Endothelial cell of umbilical vein (primary cell): ENCODE data around the gene GANC. TPM values are rescaled to one million over a fixed set of nuclear protein-coding genes. Genes with fewer than 3 reads are reported as not detected.
A peak's percentile ranks its signal among the peaks of the same experiment; 100 is the strongest.

Source experiments
- BruUV-seq: library from RNA; stranded (reverse); fragments of 400-500 nt; replicated peaks from 2 replicates; lab custom pipeline; 2021; lab: Mats Ljungman, UMichigan
- CTCF ChIA-PET: fragments of 300-600, 350-600 bp; sonication (Branson Sonifier 250); formaldehyde crosslinking; loops from one replicate; lab custom pipeline; 2021; ENCODE audit warnings: antibody characterized with exemption, inconsistent platforms; lab: Charles Lee
- POLR2A ChIA-PET: fragments of 300-600, 350-600 bp; sonication (Branson Sonifier 250); formaldehyde crosslinking; loops from one replicate; lab custom pipeline; 2021; ENCODE audit warnings: antibody characterized with exemption, inconsistent platforms; lab: Charles Lee
- DNase-seq: peaks from one replicate; pipeline ENCODE4 v3.0.0-alpha.2; 2011; ENCODE audit warnings: low read depth, low spot score
- FAIRE-seq: peaks from 2 replicates; lab custom pipeline; 2011; peaks lifted over from hg19 to GRCh38; lab: Jason Lieb, UNC
- H2AFZ ChIP-seq: 2 replicates; pipeline ENCODE4 v1.6.0; 2012; ENCODE audit warnings: low read depth, low read length, control low read depth, inconsistent platforms
- H3K27ac ChIP-seq: 2 replicates; pipeline ENCODE4 v1.5.1; 2011; ENCODE audit warnings: low read depth, mild to moderate bottlenecking, control low read depth, low read length, moderate library complexity; ENCODE audit not compliant: insufficient read depth
- H3K27me3 ChIP-seq, 2 experiments: 2 replicates each; pipeline versions ENCODE4 v1.6.0 to v1.6.1; 2011; ENCODE audit warnings: low read length in 2 of 2, mixed read lengths in 1 of 2; ENCODE audit not compliant: control insufficient read depth in 2 of 2, insufficient read depth in 2 of 2
- H3K36me3 ChIP-seq, 2 experiments: 2 replicates in 1 of 2; 3 replicates in 1 of 2; pipeline ENCODE4 v1.5.1; 2011; ENCODE audit warnings: low read length in 2 of 2, mild to moderate bottlenecking in 1 of 2, moderate library complexity in 1 of 2; ENCODE audit not compliant: control insufficient read depth in 2 of 2, insufficient read depth in 2 of 2; ENCODE audit errors: extremely low read depth in 1 of 2
- H3K4me1 ChIP-seq: 3 replicates; pipeline ENCODE4 v1.5.1; 2011; ENCODE audit warnings: mild to moderate bottlenecking, low read length; ENCODE audit not compliant: control insufficient read depth, insufficient read depth; ENCODE audit errors: extremely low read depth
- H3K4me2 ChIP-seq: 2 replicates; pipeline ENCODE4 v1.6.1; 2011; ENCODE audit warnings: low read length, control low read depth, mixed read lengths; ENCODE audit not compliant: insufficient read depth
- H3K4me3 ChIP-seq, 3 experiments: fragments of 200-600 bp in 1 of 3; sonication (generic), shearing (Covaris generic) in 1 of 3; replicated peaks in 1 of 3; 2 replicates each; pipeline ENCODE4 v1.5.1; 2011 to 2016; ENCODE audit warnings: control low read depth in 3 of 3, low read length in 3 of 3, mild to moderate bottlenecking in 2 of 3, inconsistent platforms in 1 of 3, low read depth in 1 of 3, moderate library complexity in 1 of 3; ENCODE audit not compliant: insufficient read depth in 1 of 3
- H3K79me2 ChIP-seq: 2 replicates; pipeline ENCODE4 v1.6.0; 2012; ENCODE audit warnings: low read length, inconsistent platforms; ENCODE audit not compliant: control insufficient read depth, insufficient read depth
- H3K9ac ChIP-seq: replicated peaks from 2 replicates; pipeline ENCODE3; 2011; ENCODE audit warnings: low read length, control low read depth; ENCODE audit not compliant: insufficient read depth; ENCODE audit errors: extremely low read depth
- H3K9me1 ChIP-seq: replicated peaks from 3 replicates; pipeline ENCODE4 v1.6.0; 2011; ENCODE audit warnings: mild to moderate bottlenecking, low read length; ENCODE audit not compliant: control insufficient read depth, insufficient read depth; ENCODE audit errors: extremely low read depth
- H3K9me3 ChIP-seq: replicated peaks from 2 replicates; pipeline ENCODE4 v1.5.1; 2012; ENCODE audit warnings: low read length, inconsistent platforms; ENCODE audit not compliant: control insufficient read depth, insufficient read depth
- H4K20me1 ChIP-seq: replicated peaks from 2 replicates; pipeline ENCODE3; 2011; ENCODE audit warnings: mild to moderate bottlenecking, low read length; ENCODE audit not compliant: control insufficient read depth, insufficient read depth; ENCODE audit errors: extremely low read depth
- FOS ChIP-seq: IDR thresholded peaks from 2 replicates; pipeline ENCODE4 v1.6.1; 2011; ENCODE audit warnings: mild to moderate bottlenecking, low read length, moderate library complexity, borderline replicate concordance; ENCODE audit not compliant: insufficient read depth
- GATA2 ChIP-seq: IDR thresholded peaks from 2 replicates; pipeline ENCODE4 v1.7.0; 2011; ENCODE audit warnings: low read depth, mild to moderate bottlenecking, moderate library complexity, mixed read lengths, low read length; ENCODE audit not compliant: insufficient read length, insufficient read depth
- JUN ChIP-seq: IDR thresholded peaks from 2 replicates; pipeline ENCODE4 v1.6.1; 2011; ENCODE audit warnings: borderline replicate concordance, low read depth; ENCODE audit not compliant: insufficient read length, insufficient read depth
- MYC ChIP-seq: IDR thresholded peaks from one replicate; pipeline ENCODE4 v1.6.1; 2011; ENCODE audit warnings: mild to moderate bottlenecking, low read depth, low read length
- POLR2AphosphoS5 ChIP-seq: IDR thresholded peaks from 2 replicates; pipeline ENCODE4 v1.6.1; 2012; ENCODE audit warnings: low read depth, mild to moderate bottlenecking, control low read depth, low read length, moderate library complexity; ENCODE audit not compliant: insufficient read depth
- dilution Hi-C: fragments of 300-500 bp; cut with MboI; formaldehyde crosslinking; loops from one replicate; pipeline ENCODE4 v1.15.0; 2019; ENCODE audit warnings: low sequenced_read_pairs; ENCODE audit not compliant: extremely low pct_ligation_motif_present
- intact Hi-C: fragments of 100-400 bp; cut with micrococcal nuclease; formaldehyde crosslinking; loops from one replicate; pipeline ENCODE4 v1.10.0; 2022
- polyA plus RNA-seq, 4 experiments: library from polyadenylated mRNA; depleted of rRNA in 3 of 4; stranded (reverse) in 3 of 4; unstranded in 1 of 4; fragments of >200 nt; gene quantifications; 2 replicates each; pipeline versions ENCODE4 v1.2.1 to v1.2.3, GENCODE V29; 2011 to 2012; ENCODE audit warnings: missing spikeins in 1 of 4
- total RNA-seq: library from RNA; stranded (reverse); gene quantifications from 2 replicates; pipeline ENCODE4 v1.2.3, GENCODE V29; 2021
- TF ChIP-seq, protein P1 (sequence below), 2 donors: IDR thresholded peaks; 1 replicate in 1 of 2; 2 replicates in 1 of 2; pipeline ENCODE4 v1.5.1; 2011; ENCODE audit warnings: low read length in 2 of 2, mild to moderate bottlenecking in 2 of 2, moderate library complexity in 2 of 2, control low read depth in 1 of 2, inconsistent platforms in 1 of 2, low read depth in 1 of 2; ENCODE audit not compliant: insufficient read depth in 1 of 2; ENCODE audit errors: extremely low read depth in 1 of 2
- TF ChIP-seq, protein P2 (sequence below): IDR thresholded peaks from 2 replicates; pipeline ENCODE4 v1.6.1; 2011; ENCODE audit not compliant: insufficient read depth, insufficient read length

GANC gene
- total and polyA plus RNA-seq, 2 donors (not counting 3 experiments of a cell fraction or from before 2014, with no cell fraction given) = 8.5 to 17.8 TPM

DNA sequence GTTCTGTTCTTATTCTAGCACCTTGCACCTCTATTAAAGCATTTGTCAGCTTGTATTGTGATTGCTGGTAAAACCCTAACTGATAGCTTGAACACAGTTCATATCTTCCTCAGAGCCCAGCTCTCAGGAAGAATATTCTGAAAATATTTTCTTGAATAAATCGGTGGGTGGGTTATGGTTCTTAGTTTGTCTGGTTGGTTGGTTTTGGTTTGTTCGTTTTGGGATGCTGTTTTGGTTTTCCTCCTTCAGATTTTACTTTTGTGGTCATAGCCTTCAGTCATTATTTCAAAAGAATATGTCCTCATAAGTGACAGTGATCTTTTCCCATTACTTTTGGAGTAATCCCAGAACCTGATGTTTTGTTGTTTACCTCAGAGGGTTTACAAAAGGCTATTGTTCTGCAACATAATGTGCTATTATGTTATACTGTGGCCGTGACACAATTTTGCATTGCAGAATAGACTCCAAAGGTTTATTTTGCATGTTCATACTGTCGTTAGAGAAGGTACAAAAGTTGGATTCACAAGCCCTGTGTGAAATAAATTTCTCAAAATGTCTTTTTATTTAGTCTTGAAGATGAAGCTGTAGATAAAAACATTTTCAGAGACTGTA, 2.9 kb downstream of the GANC start:
- no TSS peak for BruUV-seq
- intact Hi-C loops (no loop called here), dilution Hi-C loops (no loop called here)
- no peaks in the 10 kb centered on the region for H3K27me3 ChIP-seq
- H3K9ac ChIP-seq = peak overlapping the region; percentile 90
- peak overlapping the region; percentile 97 for H3K4me2 ChIP-seq
- no peaks in the 10 kb centered on the region for H3K9me3 ChIP-seq
- H3K36me3 ChIP-seq = no peaks in the 10 kb centered on the region
- peak overlapping the region in 1 of 3 experiments; percentile 26 for H3K4me3 ChIP-seq
- peak; percentile 7 for DNase-seq
- H3K27ac ChIP-seq = no peak overlapping the region
- no peaks in the 10 kb centered on the region for H3K9me1 ChIP-seq
- TF ChIP-seq POLR2AphosphoS5 (no peak), FOS (no peak), GATA2 (no peak), MYC (no peak), JUN (no peak)
- TF ChIP-seq, protein P1, sequence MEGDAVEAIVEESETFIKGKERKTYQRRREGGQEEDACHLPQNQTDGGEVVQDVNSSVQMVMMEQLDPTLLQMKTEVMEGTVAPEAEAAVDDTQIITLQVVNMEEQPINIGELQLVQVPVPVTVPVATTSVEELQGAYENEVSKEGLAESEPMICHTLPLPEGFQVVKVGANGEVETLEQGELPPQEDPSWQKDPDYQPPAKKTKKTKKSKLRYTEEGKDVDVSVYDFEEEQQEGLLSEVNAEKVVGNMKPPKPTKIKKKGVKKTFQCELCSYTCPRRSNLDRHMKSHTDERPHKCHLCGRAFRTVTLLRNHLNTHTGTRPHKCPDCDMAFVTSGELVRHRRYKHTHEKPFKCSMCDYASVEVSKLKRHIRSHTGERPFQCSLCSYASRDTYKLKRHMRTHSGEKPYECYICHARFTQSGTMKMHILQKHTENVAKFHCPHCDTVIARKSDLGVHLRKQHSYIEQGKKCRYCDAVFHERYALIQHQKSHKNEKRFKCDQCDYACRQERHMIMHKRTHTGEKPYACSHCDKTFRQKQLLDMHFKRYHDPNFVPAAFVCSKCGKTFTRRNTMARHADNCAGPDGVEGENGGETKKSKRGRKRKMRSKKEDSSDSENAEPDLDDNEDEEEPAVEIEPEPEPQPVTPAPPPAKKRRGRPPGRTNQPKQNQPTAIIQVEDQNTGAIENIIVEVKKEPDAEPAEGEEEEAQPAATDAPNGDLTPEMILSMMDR (IDR thresholded peaks at IDR 0.05; ENCODE audit: extremely low read depth in 1 of 2, insufficient read depth in 1 of 2, low read depth in 1 of 2, low read length in 2 of 2) = no peak
- TF ChIP-seq, protein P2, sequence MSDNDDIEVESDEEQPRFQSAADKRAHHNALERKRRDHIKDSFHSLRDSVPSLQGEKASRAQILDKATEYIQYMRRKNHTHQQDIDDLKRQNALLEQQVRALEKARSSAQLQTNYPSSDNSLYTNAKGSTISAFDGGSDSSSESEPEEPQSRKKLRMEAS = no peak
- POLR2A ChIA-PET = interaction anchor here (0.6 kb wide), 1 partner anchor 886 kb away, joined by 3 read pairs; no protein-coding TSS in a partner anchor
- no peaks in the 10 kb centered on the region for H4K20me1 ChIP-seq
- H3K4me1 ChIP-seq = peaks cover 39% of the 10 kb centered on the region
- peaks cover 26% of the 10 kb centered on the region for H3K79me2 ChIP-seq
- CTCF ChIA-PET = interaction anchor here (0.8 to 2.1 kb wide), 2 partner anchors 13 to 109 kb away, joined by 4 to 16 read pairs; no protein-coding TSS in a partner anchor
- peak overlapping the region; percentile 65 for H2AFZ ChIP-seq
- no peak for FAIRE-seq
